Breast epithelium (tissue), 4 donors: ENCODE measurements around the gene PTPN9. TPM values are rescaled to one million over a fixed set of nuclear protein-coding genes. Genes with fewer than 3 reads are reported as not detected.
"Not testable (repeated sequence)": the region's sequence is repeated elsewhere in the genome, so short reads cannot be mapped to it uniquely, and the experiment has no call there.

Experiments used
- DNase-seq, 2 donors: peaks; one replicate each; pipeline ENCODE4 v3.0.0-alpha.2; 2019; ENCODE audit warnings: low spot score in 2 of 2
- H3K27ac ChIP-seq, 2 donors: fragments of 200-600 bp; sonication (generic) in 1 of 2; one replicate each; pipeline ENCODE4 v1.5.1; 2016 to 2019; ENCODE audit warnings: mild to moderate bottlenecking in 1 of 2
- H3K27me3 ChIP-seq, 2 donors: fragments of 200-600 bp; sonication (generic) in 1 of 2; one replicate each; pipeline versions ENCODE4 v1.5.1 to v1.6.0; 2017 to 2019; ENCODE audit warnings: control low read depth in 1 of 2, mild to moderate bottlenecking in 1 of 2
- H3K36me3 ChIP-seq: fragments of 200-600 bp; one replicate; pipeline ENCODE4 v1.5.1; 2019
- H3K4me1 ChIP-seq, 2 donors: fragments of 200-600 bp; sonication (generic); one replicate each; pipeline ENCODE4 v1.5.1; 2016 to 2019; ENCODE audit warnings: control low read depth in 1 of 2
- H3K4me3 ChIP-seq, 3 donors: fragments of 200-600 bp; sonication (generic); 1 replicate in 2 of 3; 2 replicates in 1 of 3; pipeline ENCODE4 v1.5.1; 2016 to 2019; ENCODE audit warnings: mild to moderate bottlenecking in 3 of 3, moderate library complexity in 2 of 3
- H3K9me3 ChIP-seq, 2 donors: fragments of 200-600 bp; sonication (generic) in 1 of 2; one replicate each; pipeline ENCODE4 v1.5.1; 2016 to 2019; ENCODE audit warnings: control low read depth in 1 of 2
- POLR2A ChIP-seq: fragments of 450-650 bp; IDR thresholded peaks from one replicate; pipeline ENCODE4 v1.6.1; 2016; ENCODE audit warnings: antibody characterized with exemption, mild to moderate bottlenecking, moderate library complexity
- POLR2AphosphoS5 ChIP-seq, 3 donors: sonication (generic); formaldehyde crosslinking; IDR thresholded peaks; one replicate each; pipeline ENCODE4 v1.6.1; 2017; ENCODE audit warnings: antibody characterized with exemption in 3 of 3
- intact Hi-C: fragments of 100-400 bp; cut with DNase I; formaldehyde crosslinking; loops from one replicate; pipeline ENCODE4 v1.15.1; 2023; ENCODE audit warnings: low total_unique reads
- total RNA-seq, 3 donors: library from RNA; depleted of rRNA; stranded (reverse); fragments of >200 nt; gene quantifications; one replicate each; pipeline ENCODE4 v1.1.0, GENCODE V29; 2016
- TF ChIP-seq, protein P1 (sequence below), 3 donors: fragments of 450-650 bp; IDR thresholded peaks; one replicate each; pipeline ENCODE4 v1.5.1; 2016 to 2017; ENCODE audit warnings: antibody characterized with exemption in 3 of 3, mild to moderate bottlenecking in 3 of 3, moderate library complexity in 3 of 3

PTPN9 gene
- total RNA-seq, 3 donors from 2014 or later: 16.2 to 23.9 (median 19.9) TPM

DNA sequence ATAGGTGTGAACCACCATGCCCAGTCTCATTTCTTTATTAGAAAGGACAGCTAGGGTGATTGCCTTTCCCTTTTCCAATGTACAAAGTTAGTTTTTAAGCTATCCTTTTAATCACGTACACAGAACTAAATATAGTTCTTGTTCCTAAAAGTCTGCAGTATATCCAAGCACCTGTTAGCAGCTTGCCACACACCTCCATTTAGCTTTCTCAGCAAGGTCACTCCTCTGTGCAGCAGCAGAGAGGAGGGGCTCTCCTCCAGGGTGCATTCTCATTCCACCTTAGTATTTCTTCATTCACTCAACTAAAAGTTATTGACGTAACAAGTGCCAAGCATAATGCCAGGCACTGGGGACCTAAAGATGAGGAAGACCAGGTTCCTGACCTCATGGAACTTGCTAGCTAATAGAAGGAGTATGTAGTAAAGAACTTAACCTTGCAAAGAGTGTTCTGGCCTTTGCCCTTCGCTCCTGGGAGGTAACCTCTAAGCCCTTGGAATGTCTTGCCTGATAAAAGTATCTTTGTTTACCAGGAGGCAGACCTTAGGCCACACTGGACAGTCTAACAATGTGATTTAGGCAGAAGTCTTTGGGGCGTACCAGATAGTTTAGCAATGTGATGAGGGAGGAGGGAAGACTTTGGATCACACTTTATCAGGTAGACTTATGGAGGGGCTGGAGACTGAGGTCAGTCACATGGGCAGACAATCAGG is 12.7 kb upstream of the PTPN9 start:
- TF ChIP-seq POLR2A: no peak
- TF ChIP-seq, protein P1, sequence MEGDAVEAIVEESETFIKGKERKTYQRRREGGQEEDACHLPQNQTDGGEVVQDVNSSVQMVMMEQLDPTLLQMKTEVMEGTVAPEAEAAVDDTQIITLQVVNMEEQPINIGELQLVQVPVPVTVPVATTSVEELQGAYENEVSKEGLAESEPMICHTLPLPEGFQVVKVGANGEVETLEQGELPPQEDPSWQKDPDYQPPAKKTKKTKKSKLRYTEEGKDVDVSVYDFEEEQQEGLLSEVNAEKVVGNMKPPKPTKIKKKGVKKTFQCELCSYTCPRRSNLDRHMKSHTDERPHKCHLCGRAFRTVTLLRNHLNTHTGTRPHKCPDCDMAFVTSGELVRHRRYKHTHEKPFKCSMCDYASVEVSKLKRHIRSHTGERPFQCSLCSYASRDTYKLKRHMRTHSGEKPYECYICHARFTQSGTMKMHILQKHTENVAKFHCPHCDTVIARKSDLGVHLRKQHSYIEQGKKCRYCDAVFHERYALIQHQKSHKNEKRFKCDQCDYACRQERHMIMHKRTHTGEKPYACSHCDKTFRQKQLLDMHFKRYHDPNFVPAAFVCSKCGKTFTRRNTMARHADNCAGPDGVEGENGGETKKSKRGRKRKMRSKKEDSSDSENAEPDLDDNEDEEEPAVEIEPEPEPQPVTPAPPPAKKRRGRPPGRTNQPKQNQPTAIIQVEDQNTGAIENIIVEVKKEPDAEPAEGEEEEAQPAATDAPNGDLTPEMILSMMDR (IDR thresholded peaks at IDR 0.05): no peak
- no peak for TF ChIP-seq POLR2AphosphoS5 (IDR thresholded peaks at IDR 0.05)
- intact Hi-C loops: no loop called here
- Histone ChIP-seq H3K4me3 (no peak overlapping the region), H3K4me1 (no peaks in the 10 kb centered on the region), H3K9me3 (no peaks in the 10 kb centered on the region), H3K36me3 (no peaks in the 10 kb centered on the region), H3K27ac (no peak overlapping the region), H3K27me3 (no peaks in the 10 kb centered on the region)
- DNase-seq: no peak

- Histone ChIP-seq H3K27ac (no peak overlapping the region), H3K36me3 (no peaks in the 10 kb centered on the region), H3K27me3 (no peaks in the 10 kb centered on the region), H3K4me3 (no peak overlapping the region), H3K4me1 (no peaks in the 10 kb centered on the region), H3K9me3 (no peaks in the 10 kb centered on the region)
- no peak for DNase-seq
- intact Hi-C loops: no loop called here
- TF ChIP-seq, protein P1 (IDR thresholded peaks at IDR 0.05): no peak
- TF ChIP-seq POLR2A (no peak), POLR2AphosphoS5 (IDR thresholded peaks at IDR 0.05) (no peak)
Observed at GRCh38 chr15:75590239-75590638, 11.1 kb upstream of the PTPN9 start.

- no peak for DNase-seq
- intact Hi-C loops: no loop called here
- H3K27me3 ChIP-seq: no peaks in the 10 kb centered on the region
- H3K9me3 ChIP-seq: no peaks in the 10 kb centered on the region
- no peak overlapping the region for H3K4me3 ChIP-seq
- no peak overlapping the region for H3K27ac ChIP-seq
- no peaks in the 10 kb centered on the region for H3K36me3 ChIP-seq
- TF ChIP-seq, protein P1 (IDR thresholded peaks at IDR 0.05): no peak
- TF ChIP-seq POLR2A (no peak), POLR2AphosphoS5 (IDR thresholded peaks at IDR 0.05) (no peak)
- H3K4me1 ChIP-seq: no peaks in the 10 kb centered on the region
Observed at GRCh38 chr15:75589071-75589470, 10.0 kb upstream of the PTPN9 start.

- intact Hi-C loops, H3K4me3 ChIP-seq, H3K4me1 ChIP-seq, H3K36me3 ChIP-seq, H3K27me3 ChIP-seq, H3K9me3 ChIP-seq, DNase-seq, H3K27ac ChIP-seq: not testable (repeated sequence)
Observed at GRCh38 chr15:75586422-75586821, 7.3 kb upstream of the PTPN9 start.

DNA sequence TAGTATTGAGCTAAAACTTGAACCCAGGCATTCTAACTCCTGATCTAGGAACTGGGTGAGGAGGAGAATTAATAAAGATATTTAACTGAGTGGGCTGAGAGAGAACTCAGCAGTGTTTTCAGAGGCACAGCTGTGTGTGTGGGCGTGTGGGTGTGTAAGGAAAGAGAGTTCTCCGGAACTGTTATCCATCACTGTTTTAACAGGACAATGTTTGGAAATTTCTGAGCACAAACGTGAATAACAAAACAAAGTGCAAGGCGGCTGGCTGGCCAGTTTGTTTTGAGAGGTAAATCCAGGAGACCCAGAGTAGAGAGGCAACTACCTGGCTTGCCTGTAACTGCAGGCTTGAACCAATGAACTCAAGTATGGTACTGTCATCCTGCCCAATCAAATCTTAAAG is 5.0 kb upstream of the PTPN9 start:
- Histone ChIP-seq H3K4me3 (no peak overlapping the region), H3K9me3 (no peaks in the 10 kb centered on the region), H3K36me3 (no peaks in the 10 kb centered on the region), H3K27me3 (no peaks in the 10 kb centered on the region), H3K4me1 (no peaks in the 10 kb centered on the region), H3K27ac (peak overlapping the region in 1 of 2 donors; percentile 75)
- TF ChIP-seq, protein P1 (IDR thresholded peaks at IDR 0.05): no peak
- no peak for TF ChIP-seq POLR2A
- TF ChIP-seq POLR2AphosphoS5 (IDR thresholded peaks at IDR 0.05): no peak
- intact Hi-C loops: no loop called here
- DNase-seq: no peak

- TF ChIP-seq POLR2AphosphoS5 (IDR thresholded peaks at IDR 0.05) (no peak), POLR2A (no peak)
- TF ChIP-seq, protein P1 (IDR thresholded peaks at IDR 0.05): no peak
- H3K27ac ChIP-seq: peak overlapping the region in 1 of 2 donors; percentile 33
- intact Hi-C loops: no loop called here
- H3K4me3 ChIP-seq: no peak overlapping the region
- H3K27me3 ChIP-seq: no peaks in the 10 kb centered on the region
- no peak for DNase-seq
- no peaks in the 10 kb centered on the region for H3K36me3 ChIP-seq
- H3K4me1 ChIP-seq: no peaks in the 10 kb centered on the region
- H3K9me3 ChIP-seq: no peaks in the 10 kb centered on the region
Observed at GRCh38 chr15:75583701-75584100, 4.6 kb upstream of the PTPN9 start.

GRCh38 chr15:75582943-75583342 is 3.8 kb upstream of the PTPN9 start:
- DNase-seq, H3K4me3 ChIP-seq, H3K27ac ChIP-seq, intact Hi-C loops, H3K9me3 ChIP-seq, H3K27me3 ChIP-seq, H3K4me1 ChIP-seq, H3K36me3 ChIP-seq: not testable (repeated sequence)
